Central memory CD8-positive, alpha-beta T cell (primary cell): Measurements from ENCODE around the gene CBLB.
A peak's percentile ranks its signal among the peaks of the same experiment; 100 is the strongest.
"Not testable (repeated sequence)": the region's sequence is repeated elsewhere in the genome, so short reads cannot be mapped to it uniquely, and the experiment has no call there.

Experiments used
- ATAC-seq: fragments of 150-1000 bp; cut with Tn5 transposase; replicated peaks from 2 replicates; pipeline ENCODE4 v1.10.0; 2022; ENCODE audit warnings: mild to moderate bottlenecking, moderate FRiP score, moderate number of reproducible peaks; ENCODE audit not compliant: poor library complexity, severe bottlenecking; ENCODE audit errors: extremely low read depth
- DNase-seq, 2 donors: peaks; one replicate each; pipeline ENCODE4 v3.0.0; 2021; ENCODE audit warnings: low spot score in 2 of 2
- H3K27ac Mint-ChIP-seq: one replicate; pipeline ENCODE4 v1.8.0; 2022; ENCODE audit warnings: low read depth, mild to moderate bottlenecking, moderate library complexity, mixed read lengths
- H3K27me3 Mint-ChIP-seq: one replicate; pipeline ENCODE4 v1.8.0; 2022; ENCODE audit warnings: mixed read lengths
- H3K36me3 Mint-ChIP-seq: one replicate; pipeline ENCODE4 v1.8.0; 2022; ENCODE audit warnings: mild to moderate bottlenecking, moderate library complexity, mixed read lengths; ENCODE audit not compliant: insufficient read depth
- H3K4me1 Mint-ChIP-seq: one replicate; pipeline ENCODE4 v1.8.0; 2022; ENCODE audit warnings: mixed read lengths
- H3K4me3 Mint-ChIP-seq: one replicate; pipeline ENCODE4 v1.8.0; 2022; ENCODE audit warnings: mild to moderate bottlenecking, moderate library complexity, mixed read lengths
- H3K9me3 Mint-ChIP-seq: one replicate; pipeline ENCODE4 v1.8.0; 2022; ENCODE audit warnings: mixed read lengths

Gene CBLB

GRCh38 chr3:105746231-105746996, 122.4 kb downstream of the CBLB start:
- peak overlapping the region; percentile 63 for H3K4me3 Mint-ChIP-seq
- peaks cover 26% of the 10 kb centered on the region for H3K36me3 Mint-ChIP-seq
- peak; percentile 18 for ATAC-seq

GRCh38 chr3:105745046-105745445, 123.8 kb downstream of the CBLB start:
- H3K4me3 Mint-ChIP-seq: peak overlapping the region; percentile 63
- H3K9me3 Mint-ChIP-seq: no peaks in the 10 kb centered on the region
- peak overlapping the region; percentile 90 for H3K27ac Mint-ChIP-seq
- H3K27me3 Mint-ChIP-seq: no peaks in the 10 kb centered on the region
- peaks cover 23% of the 10 kb centered on the region for H3K36me3 Mint-ChIP-seq
- peaks cover 28% of the 10 kb centered on the region for H3K4me1 Mint-ChIP-seq
- no peak for ATAC-seq
- DNase-seq: no peak

More at GRCh38 chr3:105746231-105746996, 122.4 kb downstream of the CBLB start:
- Mint-ChIP-seq H3K9me3 (no peaks in the 10 kb centered on the region), H3K27me3 (no peaks in the 10 kb centered on the region), H3K27ac (peak overlapping the region; percentile 90), H3K4me1 (peaks cover 32% of the 10 kb centered on the region)
- no peak for DNase-seq

GRCh38 chr3:105744202-105744601, 124.6 kb downstream of the CBLB start:
- no peaks in the 10 kb centered on the region for H3K27me3 Mint-ChIP-seq
- no peaks in the 10 kb centered on the region for H3K9me3 Mint-ChIP-seq
- peak overlapping the region; percentile 90 for H3K27ac Mint-ChIP-seq
- DNase-seq (no peak), ATAC-seq (no peak)
- H3K4me3 Mint-ChIP-seq: no peak overlapping the region
- peaks cover 28% of the 10 kb centered on the region for H3K36me3 Mint-ChIP-seq
- H3K4me1 Mint-ChIP-seq: peaks cover 33% of the 10 kb centered on the region

GRCh38 chr3:105733356-105733755, 135.5 kb downstream of the CBLB start:
- Mint-ChIP-seq H3K4me1 (peaks cover 14% of the 10 kb centered on the region), H3K27me3 (no peaks in the 10 kb centered on the region), H3K27ac (no peak overlapping the region), H3K36me3 (peaks cover 25% of the 10 kb centered on the region), H3K4me3 (no peak overlapping the region), H3K9me3 (no peaks in the 10 kb centered on the region)
- DNase-seq: no peak
- no peak for ATAC-seq

GRCh38 chr3:105731686-105732085, 137.1 kb downstream of the CBLB start:
- DNase-seq: no peak
- H3K9me3 Mint-ChIP-seq: peaks cover 5% of the 10 kb centered on the region
- no peak overlapping the region for H3K27ac Mint-ChIP-seq
- no peak for ATAC-seq
- no peak overlapping the region for H3K4me3 Mint-ChIP-seq
- peaks cover 32% of the 10 kb centered on the region for H3K36me3 Mint-ChIP-seq
- no peaks in the 10 kb centered on the region for H3K27me3 Mint-ChIP-seq
- peaks cover 14% of the 10 kb centered on the region for H3K4me1 Mint-ChIP-seq

- Mint-ChIP-seq H3K27ac (no peak overlapping the region), H3K27me3 (no peaks in the 10 kb centered on the region), H3K9me3 (peaks cover 5% of the 10 kb centered on the region), H3K4me1 (peaks cover 14% of the 10 kb centered on the region), H3K4me3 (no peak overlapping the region), H3K36me3 (peaks cover 29% of the 10 kb centered on the region)
- ATAC-seq: no peak
- DNase-seq: no peak
Measured at GRCh38 chr3:105730801-105731354, 137.9 kb downstream of the CBLB start.

- no peak for DNase-seq
- ATAC-seq: no peak
- Mint-ChIP-seq H3K9me3 (peaks cover 5% of the 10 kb centered on the region), H3K27me3 (no peaks in the 10 kb centered on the region), H3K27ac (no peak overlapping the region), H3K4me3 (no peak overlapping the region), H3K4me1 (peaks cover 14% of the 10 kb centered on the region), H3K36me3 (peaks cover 25% of the 10 kb centered on the region)
Measured at GRCh38 chr3:105729667-105730066, 139.1 kb downstream of the CBLB start.

GRCh38 chr3:105728771-105729312, 140.0 kb downstream of the CBLB start:
- H3K36me3 Mint-ChIP-seq: peaks cover 24% of the 10 kb centered on the region
- H3K9me3 Mint-ChIP-seq: peaks cover 5% of the 10 kb centered on the region
- DNase-seq (no peak), ATAC-seq (no peak)
- peaks cover 19% of the 10 kb centered on the region for H3K4me1 Mint-ChIP-seq
- no peak overlapping the region for H3K4me3 Mint-ChIP-seq
- no peaks in the 10 kb centered on the region for H3K27me3 Mint-ChIP-seq
- H3K27ac Mint-ChIP-seq: no peak overlapping the region

- DNase-seq, ATAC-seq, H3K9me3 Mint-ChIP-seq, H3K27me3 Mint-ChIP-seq, H3K4me3 Mint-ChIP-seq: not testable (repeated sequence)
- Mint-ChIP-seq H3K36me3 (peaks cover 13% of the 10 kb centered on the region), H3K4me1 (peaks cover 30% of the 10 kb centered on the region), H3K27ac (peak overlapping the region; percentile 74)
Measured at GRCh38 chr3:105727036-105727435, 141.8 kb downstream of the CBLB start.

GRCh38 chr3:105722943-105723556, 145.8 kb downstream of the CBLB start:
- DNase-seq: no peak
- peak; percentile 73 for ATAC-seq
- Mint-ChIP-seq H3K9me3 (peaks cover 4% of the 10 kb centered on the region), H3K27me3 (no peaks in the 10 kb centered on the region), H3K4me1 (peaks cover 27% of the 10 kb centered on the region), H3K4me3 (no peak overlapping the region), H3K36me3 (peaks cover 13% of the 10 kb centered on the region), H3K27ac (peak overlapping the region; percentile 0)

GRCh38 chr3:105719791-105720190, 149.0 kb downstream of the CBLB start:
- Mint-ChIP-seq H3K4me3 (no peak overlapping the region), H3K27me3 (no peaks in the 10 kb centered on the region), H3K36me3 (peaks cover 19% of the 10 kb centered on the region), H3K9me3 (no peaks in the 10 kb centered on the region), H3K27ac (no peak overlapping the region), H3K4me1 (peaks cover 29% of the 10 kb centered on the region)
- ATAC-seq (no peak), DNase-seq (no peak)

GRCh38 chr3:105715372-105715771, 153.4 kb downstream of the CBLB start:
- no peaks in the 10 kb centered on the region for H3K27me3 Mint-ChIP-seq
- peaks cover 33% of the 10 kb centered on the region for H3K36me3 Mint-ChIP-seq
- DNase-seq (no peak), ATAC-seq (no peak)
- no peak overlapping the region for H3K27ac Mint-ChIP-seq
- no peak overlapping the region for H3K4me3 Mint-ChIP-seq
- H3K4me1 Mint-ChIP-seq: peaks cover 7% of the 10 kb centered on the region
- H3K9me3 Mint-ChIP-seq: no peaks in the 10 kb centered on the region
